ENCODE measurements around the gene ZBTB40.

ZBTB40 gene

GRCh38 chr1:22489823-22490222 is 38.2 kb downstream of the ZBTB40 start:
- H3K79me2 ChIP-seq (ENCODE audit: insufficient read depth, low read length), result peaks cover 14% of the 10 kb centered on the region
- H3K4me3 ChIP-seq (ENCODE audit: insufficient read depth, low read length, poor library complexity, severe bottlenecking), result no peak overlapping the region
- no peaks in the 10 kb centered on the region for H3K27me3 ChIP-seq (ENCODE audit: low read length)
- no peaks in the 10 kb centered on the region for H3F3A ChIP-seq (ENCODE audit: insufficient read depth)
- H3K9me3 ChIP-seq (ENCODE audit: insufficient read depth, low read length), result no peaks in the 10 kb centered on the region
- H4K20me1 ChIP-seq (ENCODE audit: low read depth, low read length), result no peaks in the 10 kb centered on the region; the same call in 1 of the 2 replicates
- no peak for TF ChIP-seq EZH2phosphoT487 (conservative IDR thresholded peaks at IDR 0.05; ENCODE audit: low read length)
- TF ChIP-seq CTCF (IDR thresholded peaks at IDR 0.05; ENCODE audit: insufficient read depth, low read length, poor library complexity, severe bottlenecking), result no peak
- H2AFZ ChIP-seq (ENCODE audit: low read depth, low read length, severe bottlenecking), result no peak overlapping the region
- H3K4me2 ChIP-seq (ENCODE audit: low read depth, low read length, poor library complexity, severe bottlenecking), result no peak overlapping the region
- no peak overlapping the region for H3K27ac ChIP-seq (ENCODE audit: low read depth, low read length)
- H3K36me3 ChIP-seq (ENCODE audit: low read length), result no peaks in the 10 kb centered on the region
- no peak overlapping the region for H3K9ac ChIP-seq (ENCODE audit: low read length)
- H3K9me2 ChIP-seq (replicated peaks; ENCODE audit: insufficient read depth, low read length), result no peaks in the 10 kb centered on the region

- no peak overlapping the region for H3K27ac ChIP-seq (ENCODE audit: low read depth, low read length)
- H3K4me3 ChIP-seq (ENCODE audit: insufficient read depth, low read length, poor library complexity, severe bottlenecking), result no peak overlapping the region
- no peak for TF ChIP-seq CTCF (IDR thresholded peaks at IDR 0.05; ENCODE audit: insufficient read depth, low read length, poor library complexity, severe bottlenecking)
- no peak for TF ChIP-seq EZH2phosphoT487 (conservative IDR thresholded peaks at IDR 0.05; ENCODE audit: low read length)
- H3K9ac ChIP-seq (ENCODE audit: low read length), result no peak overlapping the region
- no peaks in the 10 kb centered on the region for H3F3A ChIP-seq (ENCODE audit: insufficient read depth)
- no peaks in the 10 kb centered on the region for H3K36me3 ChIP-seq (ENCODE audit: low read length)
- peaks cover 11% of the 10 kb centered on the region for H3K79me2 ChIP-seq (ENCODE audit: insufficient read depth, low read length)
- no peaks in the 10 kb centered on the region for H3K9me2 ChIP-seq (replicated peaks; ENCODE audit: insufficient read depth, low read length)
- H3K27me3 ChIP-seq (ENCODE audit: low read length), result no peaks in the 10 kb centered on the region
- H4K20me1 ChIP-seq (ENCODE audit: low read depth, low read length), result no peaks in the 10 kb centered on the region; the same call in 1 of the 2 replicates
- no peak overlapping the region for H2AFZ ChIP-seq (ENCODE audit: low read depth, low read length, severe bottlenecking)
- no peaks in the 10 kb centered on the region for H3K9me3 ChIP-seq (ENCODE audit: insufficient read depth, low read length)
- no peak overlapping the region for H3K4me2 ChIP-seq (ENCODE audit: low read depth, low read length, poor library complexity, severe bottlenecking)
These were observed 38.7 kb downstream of the ZBTB40 start for GRCh38 chr1:22490309-22490708.

GRCh38 chr1:22491995-22492715 is 40.5 kb downstream of the ZBTB40 start:
- Histone ChIP-seq H3K36me3 (ENCODE audit: low read length) (no peaks in the 10 kb centered on the region), H3K9ac (ENCODE audit: low read length) (no peak overlapping the region), H3K9me3 (ENCODE audit: insufficient read depth, low read length) (no peaks in the 10 kb centered on the region), H3F3A (ENCODE audit: insufficient read depth) (no peaks in the 10 kb centered on the region), H3K79me2 (ENCODE audit: insufficient read depth, low read length) (no peaks in the 10 kb centered on the region; the same call in none of the 2 replicates), H3K9me2 (replicated peaks; ENCODE audit: insufficient read depth, low read length) (no peaks in the 10 kb centered on the region), H4K20me1 (ENCODE audit: low read depth, low read length) (no peaks in the 10 kb centered on the region; the same call in 1 of the 2 replicates), H3K27ac (ENCODE audit: low read depth, low read length) (no peak overlapping the region), H3K4me2 (ENCODE audit: low read depth, low read length, poor library complexity, severe bottlenecking) (no peak overlapping the region), H3K4me3 (ENCODE audit: insufficient read depth, low read length, poor library complexity, severe bottlenecking) (no peak overlapping the region), H3K27me3 (ENCODE audit: low read length) (no peaks in the 10 kb centered on the region), H2AFZ (ENCODE audit: low read depth, low read length, severe bottlenecking) (no peak overlapping the region)
- TF ChIP-seq EZH2phosphoT487 (conservative IDR thresholded peaks at IDR 0.05; ENCODE audit: low read length) (no peak), CTCF (IDR thresholded peaks at IDR 0.05; ENCODE audit: insufficient read depth, low read length, poor library complexity, severe bottlenecking) (no peak)
